ENCODE data around the gene PLA2G4A.

- TF ChIP-seq CTCF (conservative IDR thresholded peaks at IDR 0.05; ENCODE audit: low read depth in 2 of 2) (no peak), CREB1 (CRISPR knock-in tag; IDR thresholded peaks at IDR 0.05; ENCODE audit: low read depth) (no peak), EZH2phosphoT487 (IDR thresholded peaks at IDR 0.05; ENCODE audit: unreplicated experiment) (no peak), JUNB (IDR thresholded peaks at IDR 0.05; ENCODE audit: unreplicated experiment) (no peak), ZNF462 (CRISPR knock-in tag; IDR thresholded peaks at IDR 0.05) (no peak), EZH2 (IDR thresholded peaks at IDR 0.05; ENCODE audit: low read depth, unreplicated experiment) (no peak), POLR2AphosphoS5 (IDR thresholded peaks at IDR 0.05; ENCODE audit: low read depth) (no peak), REST (IDR thresholded peaks at IDR 0.05; ENCODE audit: unreplicated experiment) (no peak), ETS1 (IDR thresholded peaks at IDR 0.05) (no peak), NANOG (IDR thresholded peaks at IDR 0.05; ENCODE audit: borderline replicate concordance) (no peak)
Measured at GRCh38 chr1:186887203-186887602, 58.5 kb downstream of the PLA2G4A start.
